Neural cell (in vitro differentiated cells): ENCODE results near the gene GSG1L. TPM values are rescaled to one million over a fixed set of nuclear protein-coding genes. Genes with fewer than 3 reads are reported as not detected.

Source experiments
- H2AFZ ChIP-seq: fragments of 200-600, 300-800 bp; sonication (generic), shearing (Covaris generic); 2 replicates; pipeline ENCODE4 v1.6.0; 2014; ENCODE audit warnings: low read depth, mild to moderate bottlenecking, antibody characterized with exemption, low read length, moderate library complexity
- H3F3A ChIP-seq: fragments of 200-600 bp; shearing (Covaris generic); 2 replicates; pipeline ENCODE4 v1.6.1; 2016; ENCODE audit warnings: mild to moderate bottlenecking, moderate library complexity, mixed read lengths, antibody characterized with exemption, low read length; ENCODE audit not compliant: insufficient read depth, poor library complexity, severe bottlenecking
- H3K27ac ChIP-seq: fragments of 200-600, 300-800 bp; sonication (generic), shearing (Covaris generic); 2 replicates; pipeline ENCODE4 v1.5.1; 2014; ENCODE audit warnings: mild to moderate bottlenecking, low read length, moderate library complexity
- H3K27me3 ChIP-seq: fragments of 300-800, 200-600 bp; sonication (generic), shearing (Covaris generic); 2 replicates; pipeline ENCODE4 v1.6.0; 2014; ENCODE audit warnings: mild to moderate bottlenecking, low read depth, low read length, moderate library complexity; ENCODE audit not compliant: insufficient read depth
- H3K36me3 ChIP-seq: fragments of 300-800, 200-600 bp; sonication (generic), shearing (Covaris generic); 2 replicates; pipeline ENCODE4 v1.5.1; 2014; ENCODE audit warnings: mild to moderate bottlenecking, antibody characterized with exemption, low read length, moderate library complexity; ENCODE audit not compliant: insufficient read depth
- H3K4me2 ChIP-seq: fragments of 300-800, 200-600 bp; sonication (generic), shearing (Covaris generic); 2 replicates; pipeline ENCODE4 v1.6.0; 2014; ENCODE audit warnings: mild to moderate bottlenecking, low read length
- H3K4me3 ChIP-seq: fragments of 300-800, 200-600 bp; sonication (generic), shearing (Covaris generic); 2 replicates; pipeline ENCODE4 v1.5.1; 2014; ENCODE audit warnings: mild to moderate bottlenecking, low read length, moderate library complexity
- H3K79me2 ChIP-seq: fragments of 200-600 bp; shearing (Covaris generic); replicated peaks from 2 replicates; pipeline ENCODE4 v1.6.0; 2014; ENCODE audit warnings: mild to moderate bottlenecking, low read length, moderate library complexity; ENCODE audit not compliant: insufficient read depth
- H3K9ac ChIP-seq: fragments of 300-800, 200-600 bp; sonication (generic), shearing (Covaris generic); 2 replicates; pipeline ENCODE4 v1.6.1; 2016; ENCODE audit warnings: mild to moderate bottlenecking, low read length, mixed read lengths
- H3K9me2 ChIP-seq: fragments of 200-600 bp; shearing (Covaris generic); 2 replicates; pipeline ENCODE4 v1.6.1; 2016; ENCODE audit warnings: mild to moderate bottlenecking, low read length, mixed read lengths; ENCODE audit not compliant: insufficient read depth
- H3K9me3 ChIP-seq: fragments of 200-600, 300-800 bp; sonication (generic), shearing (Covaris generic); 2 replicates; pipeline ENCODE4 v1.6.1; 2016; ENCODE audit warnings: mild to moderate bottlenecking, mixed run types, low read length, moderate library complexity, mixed read lengths
- H4K20me1 ChIP-seq: fragments of 200-600 bp; shearing (Covaris generic); 2 replicates; pipeline ENCODE4 v1.6.1; 2016; ENCODE audit warnings: mild to moderate bottlenecking, mixed run types; ENCODE audit not compliant: insufficient read depth
- EP300 ChIP-seq: fragments of 450-650 bp; conservative IDR thresholded peaks from 2 replicates; pipeline ENCODE4 v1.6.1; 2014; ENCODE audit warnings: antibody characterized with exemption, mild to moderate bottlenecking, moderate library complexity; ENCODE audit not compliant: poor library complexity, severe bottlenecking
- EZH2 ChIP-seq: fragments of 200-600, 300-800 bp; shearing (Covaris generic), sonication (generic); IDR thresholded peaks from 2 replicates; pipeline ENCODE4 v1.6.1; 2014; ENCODE audit warnings: antibody characterized with exemption, low read length, borderline replicate concordance, mild to moderate bottlenecking; ENCODE audit not compliant: insufficient read depth, poor library complexity, severe bottlenecking
- MXI1 ChIP-seq: fragments of 450-650 bp; conservative IDR thresholded peaks from 2 replicates; pipeline ENCODE4 v1.6.1; 2014; ENCODE audit warnings: antibody characterized with exemption, mild to moderate bottlenecking; ENCODE audit not compliant: poor library complexity, severe bottlenecking
- POLR2AphosphoS5 ChIP-seq: IDR thresholded peaks from 2 replicates; pipeline ENCODE4 v1.6.1; 2012
- RAD21 ChIP-seq: fragments of 450-650 bp; conservative IDR thresholded peaks from 2 replicates; pipeline ENCODE4 v1.6.1; 2014; ENCODE audit warnings: antibody characterized with exemption, mild to moderate bottlenecking, moderate library complexity
- REST ChIP-seq: IDR thresholded peaks from 2 replicates; pipeline ENCODE4 v1.6.1; 2012; ENCODE audit warnings: borderline replicate concordance
- SMC3 ChIP-seq: fragments of 450-650 bp; conservative IDR thresholded peaks from 2 replicates; pipeline ENCODE4 v1.6.1; 2014; ENCODE audit warnings: antibody characterized with exemption, mild to moderate bottlenecking, moderate library complexity; ENCODE audit not compliant: poor library complexity
- TAF1 ChIP-seq: IDR thresholded peaks from 2 replicates; pipeline ENCODE4 v1.6.1; 2012; ENCODE audit warnings: low read depth
- polyA plus RNA-seq: library from polyadenylated mRNA; depleted of rRNA; stranded (reverse); fragments of >200 nt; gene quantifications from 2 replicates; pipeline ENCODE4 v1.2.3, GENCODE V29; 2014
- TF ChIP-seq, protein P1 (sequence below): fragments of 450-650 bp; IDR thresholded peaks from 2 replicates; pipeline ENCODE4 v1.5.1; 2014; ENCODE audit warnings: antibody characterized with exemption, mild to moderate bottlenecking, moderate library complexity; ENCODE audit not compliant: poor library complexity, severe bottlenecking

Gene GSG1L
- polyA plus RNA-seq, 1 donor from 2014 or later, result 0.85 TPM

DNA sequence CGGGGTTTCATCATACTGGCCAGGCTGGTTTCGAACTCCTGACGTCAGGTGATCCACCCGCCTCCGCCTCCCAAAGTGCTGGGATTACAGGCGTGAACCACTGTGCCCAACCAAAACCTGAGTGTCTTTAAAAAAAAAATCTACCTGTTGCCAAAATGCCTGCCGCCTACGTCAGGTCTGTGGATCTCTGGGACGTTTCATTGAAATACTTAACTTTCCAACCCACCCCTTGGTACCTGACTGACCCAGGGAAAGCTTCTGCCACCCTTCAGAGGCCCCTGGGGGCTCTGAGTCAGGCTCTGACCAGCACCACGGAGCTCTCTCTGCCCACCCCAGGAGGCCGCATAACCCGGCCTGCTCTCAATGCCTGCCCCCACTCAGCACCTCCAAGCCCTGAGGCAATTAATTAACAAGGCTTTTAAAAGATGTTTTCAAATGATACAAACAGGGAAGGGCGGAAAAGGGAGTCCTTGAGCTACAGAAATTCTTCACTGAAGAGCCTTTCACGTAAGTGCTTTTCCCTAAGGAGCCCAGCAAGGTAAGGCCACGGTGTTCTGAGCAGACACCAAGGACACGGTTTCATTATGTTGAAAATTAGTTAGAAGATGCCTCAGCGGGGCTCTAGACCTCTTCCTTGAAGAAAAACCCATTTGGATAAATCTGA, 29.3 kb upstream of the GSG1L start:
- TF ChIP-seq RAD21 (no peak), EP300 (no peak), TAF1 (no peak), MXI1 (no peak), REST (no peak), POLR2AphosphoS5 (no peak), SMC3 (no peak), EZH2 (no peak)
- TF ChIP-seq, protein P1, sequence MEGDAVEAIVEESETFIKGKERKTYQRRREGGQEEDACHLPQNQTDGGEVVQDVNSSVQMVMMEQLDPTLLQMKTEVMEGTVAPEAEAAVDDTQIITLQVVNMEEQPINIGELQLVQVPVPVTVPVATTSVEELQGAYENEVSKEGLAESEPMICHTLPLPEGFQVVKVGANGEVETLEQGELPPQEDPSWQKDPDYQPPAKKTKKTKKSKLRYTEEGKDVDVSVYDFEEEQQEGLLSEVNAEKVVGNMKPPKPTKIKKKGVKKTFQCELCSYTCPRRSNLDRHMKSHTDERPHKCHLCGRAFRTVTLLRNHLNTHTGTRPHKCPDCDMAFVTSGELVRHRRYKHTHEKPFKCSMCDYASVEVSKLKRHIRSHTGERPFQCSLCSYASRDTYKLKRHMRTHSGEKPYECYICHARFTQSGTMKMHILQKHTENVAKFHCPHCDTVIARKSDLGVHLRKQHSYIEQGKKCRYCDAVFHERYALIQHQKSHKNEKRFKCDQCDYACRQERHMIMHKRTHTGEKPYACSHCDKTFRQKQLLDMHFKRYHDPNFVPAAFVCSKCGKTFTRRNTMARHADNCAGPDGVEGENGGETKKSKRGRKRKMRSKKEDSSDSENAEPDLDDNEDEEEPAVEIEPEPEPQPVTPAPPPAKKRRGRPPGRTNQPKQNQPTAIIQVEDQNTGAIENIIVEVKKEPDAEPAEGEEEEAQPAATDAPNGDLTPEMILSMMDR, result no peak
- Histone ChIP-seq H3K9me2 (no peaks in the 10 kb centered on the region), H2AFZ (no peak overlapping the region), H3K27ac (no peak overlapping the region), H3K36me3 (no peaks in the 10 kb centered on the region), H4K20me1 (no peaks in the 10 kb centered on the region), H3F3A (no peaks in the 10 kb centered on the region), H3K9me3 (no peaks in the 10 kb centered on the region), H3K4me3 (no peak overlapping the region), H3K4me2 (no peak overlapping the region), H3K79me2 (no peaks in the 10 kb centered on the region), H3K27me3 (no peaks in the 10 kb centered on the region), H3K9ac (no peak overlapping the region)

- Histone ChIP-seq H3K36me3 (no peaks in the 10 kb centered on the region), H3K4me2 (no peak overlapping the region), H3K9me3 (no peaks in the 10 kb centered on the region), H3K9me2 (no peaks in the 10 kb centered on the region), H3K27ac (no peak overlapping the region), H3K9ac (no peak overlapping the region), H2AFZ (no peak overlapping the region), H3F3A (no peaks in the 10 kb centered on the region), H3K27me3 (no peaks in the 10 kb centered on the region), H4K20me1 (no peaks in the 10 kb centered on the region), H3K79me2 (no peaks in the 10 kb centered on the region), H3K4me3 (no peak overlapping the region)
- TF ChIP-seq TAF1, result no peak
- TF ChIP-seq EZH2, result no peak
- no peak for TF ChIP-seq SMC3
- TF ChIP-seq, protein P1, result no peak
- no peak for TF ChIP-seq EP300
- no peak for TF ChIP-seq REST
- TF ChIP-seq POLR2AphosphoS5, result no peak
- TF ChIP-seq MXI1, result no peak
Measured at GRCh38 chr16:28091656-28092055, 28.1 kb upstream of the GSG1L start.
